ENCODE measurements around the gene GPD2.

- no peak for TF ChIP-seq CTCF (IDR thresholded peaks at IDR 0.05)
- no peak for TF ChIP-seq EZH2 (IDR thresholded peaks at IDR 0.05; ENCODE audit: borderline replicate concordance, insufficient read depth, low read depth, low read length, poor library complexity, severe bottlenecking)
Measured at GRCh38 chr2:156400706-156401678, 35.2 kb upstream of the GPD2 start.
